MM.1S (cell line): ENCODE data around the gene ENTPD8.

Source experiments
- DNase-seq: peaks from one replicate; pipeline ENCODE4 v3.0.0-alpha.2; 2015
- H2AFZ ChIP-seq: fragments of 300-600 bp; sonication (generic); 2 replicates; pipeline ENCODE4 v1.6.0; 2016; ENCODE audit warnings: antibody characterized with exemption, low read length
- H3F3A ChIP-seq: fragments of 300-600 bp; sonication (generic); 2 replicates; pipeline ENCODE4 v1.6.1; 2016; ENCODE audit warnings: mild to moderate bottlenecking, antibody characterized with exemption, low read length, moderate library complexity, mixed read lengths; ENCODE audit not compliant: insufficient read depth
- H3K27ac ChIP-seq: fragments of 300-600 bp; sonication (generic); 2 replicates; pipeline ENCODE4 v1.5.1; 2016; ENCODE audit warnings: mild to moderate bottlenecking, low read length
- H3K27me3 ChIP-seq: fragments of 300-600 bp; sonication (generic); replicated peaks from 2 replicates; pipeline ENCODE4 v1.6.0; 2016; ENCODE audit warnings: low read length; ENCODE audit not compliant: insufficient read depth
- H3K36me3 ChIP-seq: fragments of 300-600 bp; sonication (generic); replicated peaks from 2 replicates; pipeline ENCODE4 v1.6.1; 2016; ENCODE audit warnings: mild to moderate bottlenecking, low read length, mixed read lengths; ENCODE audit not compliant: insufficient read depth
- H3K4me1 ChIP-seq: fragments of 300-600 bp; sonication (generic); 2 replicates; pipeline ENCODE4 v1.6.1; 2016; ENCODE audit warnings: low read length, mixed read lengths
- H3K4me2 ChIP-seq: fragments of 300-600 bp; sonication (generic); 2 replicates; pipeline ENCODE4 v1.6.0; 2016; ENCODE audit warnings: low read depth, low read length
- H3K4me3 ChIP-seq: fragments of 300-600 bp; sonication (generic); 2 replicates; pipeline ENCODE4 v1.5.1; 2016; ENCODE audit warnings: low read length, mixed read lengths
- H3K79me2 ChIP-seq: fragments of 300-600 bp; sonication (generic); 2 replicates; pipeline ENCODE4 v1.6.1; 2016; ENCODE audit warnings: mixed run types, low read length, mixed read lengths
- H3K9ac ChIP-seq: fragments of 300-600 bp; sonication (generic); 2 replicates; pipeline ENCODE4 v1.6.1; 2016; ENCODE audit warnings: low read length, mixed read lengths
- H3K9me2 ChIP-seq: fragments of 300-600 bp; sonication (generic); replicated peaks from 2 replicates; pipeline ENCODE4 v1.6.1; 2016; ENCODE audit warnings: mild to moderate bottlenecking, low read length, mixed read lengths; ENCODE audit not compliant: insufficient read depth
- H3K9me3 ChIP-seq: fragments of 300-600 bp; sonication (generic); replicated peaks from 2 replicates; pipeline ENCODE4 v1.6.1; 2016; ENCODE audit warnings: mild to moderate bottlenecking, low read length, mixed read lengths; ENCODE audit not compliant: insufficient read depth
- H4K20me1 ChIP-seq: fragments of 300-600 bp; sonication (generic); 2 replicates; pipeline ENCODE4 v1.6.1; 2016; ENCODE audit warnings: mild to moderate bottlenecking, low read length, moderate library complexity, mixed read lengths; ENCODE audit not compliant: insufficient read depth
- CTCF ChIP-seq: fragments of 300-600 bp; sonication (generic); IDR thresholded peaks from 2 replicates; pipeline ENCODE4 v1.5.1; 2016; ENCODE audit warnings: antibody characterized with exemption, low read length, mixed read lengths
- EZH2 ChIP-seq: fragments of 300-600 bp; sonication (generic); optimal IDR thresholded peaks from 2 replicates; pipeline ENCODE3; 2017; ENCODE audit warnings: low read depth, mild to moderate bottlenecking, antibody characterized with exemption, low read length, mixed read lengths
- EZH2phosphoT487 ChIP-seq: fragments of 300-600 bp; sonication (generic); IDR thresholded peaks from 2 replicates; pipeline ENCODE4 v1.6.1; 2018; ENCODE audit warnings: antibody characterized with exemption, low read length

ENTPD8 gene

GRCh38 chr9:137436761-137437600 is 4.2 kb downstream of the ENTPD8 start:
- H3K9me2 ChIP-seq: no peaks in the 10 kb centered on the region
- DNase-seq: no peak
- H3K36me3 ChIP-seq: no peaks in the 10 kb centered on the region
- 0 out of 2 replicates have a peak, but pooled peaks cover 2% of the 10 kb centered on the region for H3F3A ChIP-seq
- no peaks in the 10 kb centered on the region for H3K9me3 ChIP-seq
- H3K4me3 ChIP-seq: no peak overlapping the region
- peaks cover 76% of the 10 kb centered on the region for H3K27me3 ChIP-seq
- H3K4me2 ChIP-seq: no peak overlapping the region
- no peak for TF ChIP-seq EZH2phosphoT487
- no peak for TF ChIP-seq EZH2
- TF ChIP-seq CTCF: no peak
- H3K79me2 ChIP-seq: no peaks in the 10 kb centered on the region
- H3K27ac ChIP-seq: no peak overlapping the region
- H3K4me1 ChIP-seq: no peaks in the 10 kb centered on the region
- H4K20me1 ChIP-seq: no peaks in the 10 kb centered on the region
- H2AFZ ChIP-seq: no peak overlapping the region
- H3K9ac ChIP-seq: no peak overlapping the region

- DNase-seq: no peak
- no peaks in the 10 kb centered on the region for H4K20me1 ChIP-seq
- no peak overlapping the region for H2AFZ ChIP-seq
- TF ChIP-seq EZH2 (no peak), EZH2phosphoT487 (no peak), CTCF (no peak)
- no peak overlapping the region for H3K4me2 ChIP-seq
- H3K36me3 ChIP-seq: no peaks in the 10 kb centered on the region
- H3K9ac ChIP-seq: no peak overlapping the region
- no peaks in the 10 kb centered on the region for H3K4me1 ChIP-seq
- no peak overlapping the region for H3K27ac ChIP-seq
- H3K27me3 ChIP-seq: peaks cover 82% of the 10 kb centered on the region
- H3K9me2 ChIP-seq: no peaks in the 10 kb centered on the region
- H3K4me3 ChIP-seq: no peak overlapping the region
- no peaks in the 10 kb centered on the region for H3K9me3 ChIP-seq
- no peaks in the 10 kb centered on the region for H3F3A ChIP-seq
- no peaks in the 10 kb centered on the region for H3K79me2 ChIP-seq
These were observed 5.0 kb downstream of the ENTPD8 start for GRCh38 chr9:137435980-137436760.

GRCh38 chr9:137435381-137435891 is 5.7 kb downstream of the ENTPD8 start:
- DNase-seq: no peak
- Histone ChIP-seq H2AFZ (no peak overlapping the region), H3K9me3 (no peaks in the 10 kb centered on the region), H3K27ac (no peak overlapping the region), H3K9me2 (no peaks in the 10 kb centered on the region), H4K20me1 (no peaks in the 10 kb centered on the region), H3K4me2 (no peak overlapping the region), H3K4me1 (no peaks in the 10 kb centered on the region), H3K36me3 (no peaks in the 10 kb centered on the region), H3K4me3 (no peak overlapping the region), H3F3A (no peaks in the 10 kb centered on the region), H3K9ac (no peak overlapping the region), H3K27me3 (peaks cover 90% of the 10 kb centered on the region), H3K79me2 (no peaks in the 10 kb centered on the region)
- TF ChIP-seq EZH2phosphoT487: no peak
- no peak for TF ChIP-seq EZH2
- no peak for TF ChIP-seq CTCF
